Skin of body (tissue), 2 donors: Measurements from ENCODE around the gene RIN3. TPM values are rescaled to one million over a fixed set of nuclear protein-coding genes. Genes with fewer than 3 reads are reported as not detected.
A peak's percentile ranks its signal among the peaks of the same experiment; 100 is the strongest.

Source experiments
- DNase-seq: peaks from one replicate; lab custom pipeline; 2025; lab: John Stamatoyannopoulos, UW
- total RNA-seq: library from RNA; depleted of rRNA; stranded (reverse); fragments of >200 nt; gene quantifications from one replicate; pipeline ENCODE4 v1.2.3, GENCODE V29; 2014

The RIN3 gene
- total RNA-seq, 1 donor from 2014 or later = 8.2 TPM

GRCh38 chr14:92486881-92487280 is 26.7 kb upstream of the RIN3 start:
- no peak for DNase-seq

- DNase-seq = no peak
Measured at GRCh38 chr14:92487513-92488133, 26.0 kb upstream of the RIN3 start.

GRCh38 chr14:92489394-92490238 is 24.0 kb upstream of the RIN3 start:
- DNase-seq = no peak

- DNase-seq = no peak
Measured at GRCh38 chr14:92490239-92490959, 23.2 kb upstream of the RIN3 start.

- no peak for DNase-seq
Measured at GRCh38 chr14:92491782-92492181, 21.8 kb upstream of the RIN3 start.

- DNase-seq = peak; percentile 27
Measured at GRCh38 chr14:92492258-92492657, 21.3 kb upstream of the RIN3 start.

- DNase-seq = no peak
Measured at GRCh38 chr14:92493024-92493423, 20.6 kb upstream of the RIN3 start.

GRCh38 chr14:92493492-92493891 is 20.1 kb upstream of the RIN3 start:
- no peak for DNase-seq

GRCh38 chr14:92494512-92494911 is 19.1 kb upstream of the RIN3 start:
- no peak for DNase-seq

- no peak for DNase-seq
Measured at GRCh38 chr14:92495027-92495426, 18.6 kb upstream of the RIN3 start.

GRCh38 chr14:92496191-92496857 is 17.3 kb upstream of the RIN3 start:
- no peak for DNase-seq

- no peak for DNase-seq
Measured at GRCh38 chr14:92497391-92497790, 16.2 kb upstream of the RIN3 start.

- no peak for DNase-seq
Measured at GRCh38 chr14:92499234-92499633, 14.3 kb upstream of the RIN3 start.

- no peak for DNase-seq
Measured at GRCh38 chr14:92500491-92500941, 13.1 kb upstream of the RIN3 start.

- DNase-seq = no peak
Measured at GRCh38 chr14:92501891-92502351, 11.7 kb upstream of the RIN3 start.

- no peak for DNase-seq
Measured at GRCh38 chr14:92502541-92503286, 10.9 kb upstream of the RIN3 start.

GRCh38 chr14:92503756-92504491 is 9.7 kb upstream of the RIN3 start:
- no peak for DNase-seq

- no peak for DNase-seq
Measured at GRCh38 chr14:92505826-92506225, 7.8 kb upstream of the RIN3 start.

GRCh38 chr14:92506231-92506630 is 7.3 kb upstream of the RIN3 start:
- DNase-seq = no peak

- no peak for DNase-seq
Measured at GRCh38 chr14:92507174-92507768, 6.3 kb upstream of the RIN3 start.
